Endothelial cell of umbilical vein (primary cell): ENCODE data around the gene ACVRL1. TPM values are rescaled to one million over a fixed set of nuclear protein-coding genes. Genes with fewer than 3 reads are reported as not detected.

Experiments
- BruUV-seq: library from RNA; stranded (reverse); fragments of 400-500 nt; replicated peaks from 2 replicates; lab custom pipeline; 2021; lab: Mats Ljungman, UMichigan
- CTCF ChIA-PET: fragments of 300-600, 350-600 bp; sonication (Branson Sonifier 250); formaldehyde crosslinking; loops from one replicate; lab custom pipeline; 2021; ENCODE audit warnings: antibody characterized with exemption, inconsistent platforms; lab: Charles Lee
- POLR2A ChIA-PET: fragments of 300-600, 350-600 bp; sonication (Branson Sonifier 250); formaldehyde crosslinking; loops from one replicate; lab custom pipeline; 2021; ENCODE audit warnings: antibody characterized with exemption, inconsistent platforms; lab: Charles Lee
- DNase-seq: peaks from one replicate; pipeline ENCODE4 v3.0.0-alpha.2; 2011; ENCODE audit warnings: low read depth, low spot score
- FAIRE-seq: peaks from 2 replicates; lab custom pipeline; 2011; peaks lifted over from hg19 to GRCh38; lab: Jason Lieb, UNC
- H2AFZ ChIP-seq: 2 replicates; pipeline ENCODE4 v1.6.0; 2012; ENCODE audit warnings: low read depth, low read length, control low read depth, inconsistent platforms
- H3K27ac ChIP-seq: 2 replicates; pipeline ENCODE4 v1.5.1; 2011; ENCODE audit warnings: low read depth, mild to moderate bottlenecking, control low read depth, low read length, moderate library complexity; ENCODE audit not compliant: insufficient read depth
- H3K27me3 ChIP-seq, 2 experiments: 2 replicates each; pipeline versions ENCODE4 v1.6.0 to v1.6.1; 2011; ENCODE audit warnings: low read length in 2 of 2, mixed read lengths in 1 of 2; ENCODE audit not compliant: control insufficient read depth in 2 of 2, insufficient read depth in 2 of 2
- H3K36me3 ChIP-seq, 2 experiments: 2 replicates in 1 of 2; 3 replicates in 1 of 2; pipeline ENCODE4 v1.5.1; 2011; ENCODE audit warnings: low read length in 2 of 2, mild to moderate bottlenecking in 1 of 2, moderate library complexity in 1 of 2; ENCODE audit not compliant: control insufficient read depth in 2 of 2, insufficient read depth in 2 of 2; ENCODE audit errors: extremely low read depth in 1 of 2
- H3K4me1 ChIP-seq: 3 replicates; pipeline ENCODE4 v1.5.1; 2011; ENCODE audit warnings: mild to moderate bottlenecking, low read length; ENCODE audit not compliant: control insufficient read depth, insufficient read depth; ENCODE audit errors: extremely low read depth
- H3K4me2 ChIP-seq: 2 replicates; pipeline ENCODE4 v1.6.1; 2011; ENCODE audit warnings: low read length, control low read depth, mixed read lengths; ENCODE audit not compliant: insufficient read depth
- H3K4me3 ChIP-seq, 3 experiments: fragments of 200-600 bp in 1 of 3; sonication (generic), shearing (Covaris generic) in 1 of 3; replicated peaks in 1 of 3; 2 replicates each; pipeline ENCODE4 v1.5.1; 2011 to 2016; ENCODE audit warnings: control low read depth in 3 of 3, low read length in 3 of 3, mild to moderate bottlenecking in 2 of 3, inconsistent platforms in 1 of 3, low read depth in 1 of 3, moderate library complexity in 1 of 3; ENCODE audit not compliant: insufficient read depth in 1 of 3
- H3K79me2 ChIP-seq: 2 replicates; pipeline ENCODE4 v1.6.0; 2012; ENCODE audit warnings: low read length, inconsistent platforms; ENCODE audit not compliant: control insufficient read depth, insufficient read depth
- H3K9ac ChIP-seq: replicated peaks from 2 replicates; pipeline ENCODE3; 2011; ENCODE audit warnings: low read length, control low read depth; ENCODE audit not compliant: insufficient read depth; ENCODE audit errors: extremely low read depth
- H3K9me1 ChIP-seq: replicated peaks from 3 replicates; pipeline ENCODE4 v1.6.0; 2011; ENCODE audit warnings: mild to moderate bottlenecking, low read length; ENCODE audit not compliant: control insufficient read depth, insufficient read depth; ENCODE audit errors: extremely low read depth
- H3K9me3 ChIP-seq: replicated peaks from 2 replicates; pipeline ENCODE4 v1.5.1; 2012; ENCODE audit warnings: low read length, inconsistent platforms; ENCODE audit not compliant: control insufficient read depth, insufficient read depth
- H4K20me1 ChIP-seq: replicated peaks from 2 replicates; pipeline ENCODE3; 2011; ENCODE audit warnings: mild to moderate bottlenecking, low read length; ENCODE audit not compliant: control insufficient read depth, insufficient read depth; ENCODE audit errors: extremely low read depth
- CTCF ChIP-seq, 2 donors: IDR thresholded peaks; 1 replicate in 1 of 2; 2 replicates in 1 of 2; pipeline ENCODE4 v1.5.1; 2011; ENCODE audit warnings: low read length in 2 of 2, mild to moderate bottlenecking in 2 of 2, moderate library complexity in 2 of 2, control low read depth in 1 of 2, inconsistent platforms in 1 of 2, low read depth in 1 of 2; ENCODE audit not compliant: insufficient read depth in 1 of 2; ENCODE audit errors: extremely low read depth in 1 of 2
- EZH2 ChIP-seq: IDR thresholded peaks from 2 replicates; pipeline ENCODE4 v1.6.1; 2012; ENCODE audit warnings: borderline replicate concordance, low read depth, mild to moderate bottlenecking, moderate library complexity, low read length, inconsistent platforms; ENCODE audit not compliant: severe bottlenecking
- FOS ChIP-seq: IDR thresholded peaks from 2 replicates; pipeline ENCODE4 v1.6.1; 2011; ENCODE audit warnings: mild to moderate bottlenecking, low read length, moderate library complexity, borderline replicate concordance; ENCODE audit not compliant: insufficient read depth
- GATA2 ChIP-seq: IDR thresholded peaks from 2 replicates; pipeline ENCODE4 v1.7.0; 2011; ENCODE audit warnings: low read depth, mild to moderate bottlenecking, moderate library complexity, mixed read lengths, low read length; ENCODE audit not compliant: insufficient read length, insufficient read depth
- JUN ChIP-seq: IDR thresholded peaks from 2 replicates; pipeline ENCODE4 v1.6.1; 2011; ENCODE audit warnings: borderline replicate concordance, low read depth; ENCODE audit not compliant: insufficient read length, insufficient read depth
- MAX ChIP-seq: IDR thresholded peaks from 2 replicates; pipeline ENCODE4 v1.6.1; 2011; ENCODE audit not compliant: insufficient read depth, insufficient read length
- MYC ChIP-seq: IDR thresholded peaks from one replicate; pipeline ENCODE4 v1.6.1; 2011; ENCODE audit warnings: mild to moderate bottlenecking, low read depth, low read length
- POLR2A ChIP-seq: IDR thresholded peaks from 2 replicates; pipeline ENCODE4 v1.6.1; 2012; ENCODE audit warnings: low read depth, mild to moderate bottlenecking, control low read depth, low read length
- POLR2AphosphoS5 ChIP-seq: IDR thresholded peaks from 2 replicates; pipeline ENCODE4 v1.6.1; 2012; ENCODE audit warnings: low read depth, mild to moderate bottlenecking, control low read depth, low read length, moderate library complexity; ENCODE audit not compliant: insufficient read depth
- dilution Hi-C: fragments of 300-500 bp; cut with MboI; formaldehyde crosslinking; loops from one replicate; pipeline ENCODE4 v1.15.0; 2019; ENCODE audit warnings: low sequenced_read_pairs; ENCODE audit not compliant: extremely low pct_ligation_motif_present
- intact Hi-C: fragments of 100-400 bp; cut with micrococcal nuclease; formaldehyde crosslinking; loops from one replicate; pipeline ENCODE4 v1.10.0; 2022
- polyA plus RNA-seq, 4 experiments: library from polyadenylated mRNA; depleted of rRNA in 3 of 4; stranded (reverse) in 3 of 4; unstranded in 1 of 4; fragments of >200 nt; gene quantifications; 2 replicates each; pipeline versions ENCODE4 v1.2.1 to v1.2.3, GENCODE V29; 2011 to 2012; ENCODE audit warnings: missing spikeins in 1 of 4
- total RNA-seq: library from RNA; stranded (reverse); gene quantifications from 2 replicates; pipeline ENCODE4 v1.2.3, GENCODE V29; 2021

ACVRL1 gene
- total and polyA plus RNA-seq, 2 donors (not counting 3 experiments of a cell fraction or from before 2014, with no cell fraction given): 355 to 404 TPM

DNA sequence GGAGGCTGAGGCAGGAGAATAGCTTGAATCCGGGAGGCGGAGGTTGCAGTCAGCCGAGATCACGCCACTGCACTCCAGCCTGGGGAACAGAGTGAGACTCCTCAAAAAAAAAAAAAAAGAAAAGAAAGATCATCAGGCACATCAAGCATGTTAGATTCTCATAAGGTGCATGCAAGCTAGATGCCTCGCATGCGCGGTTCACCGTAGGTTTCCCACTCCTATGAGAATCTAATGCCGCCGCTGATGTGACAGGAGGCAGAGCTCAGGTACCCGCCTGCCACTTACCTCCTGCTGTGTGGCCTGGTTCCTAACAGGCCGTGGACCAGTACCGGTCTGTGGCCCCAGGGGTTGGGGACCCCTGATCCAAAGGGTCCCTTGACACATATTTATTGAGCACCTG is 51.2 kb downstream of the ACVRL1 start:
- intact Hi-C loops: no loop called here
- ChIA-PET CTCF (interaction anchor here (0.8 to 1.6 kb wide), 2 partner anchors 12 to 35 kb away, joined by 3 to 5 read pairs; no protein-coding TSS in a partner anchor), POLR2A (interaction anchor here (1.5 kb wide), 1 partner anchor 48 kb away, joined by 3 read pairs; the partner anchor contains the start of gene TAMALIN)
- TF ChIP-seq POLR2A (no peak), JUN (no peak), GATA2 (no peak), MAX (no peak), CTCF (IDR thresholded peaks at IDR 0.05; ENCODE audit: extremely low read depth in 1 of 2, insufficient read depth in 1 of 2, low read depth in 1 of 2, low read length in 2 of 2) (no peak), FOS (no peak), POLR2AphosphoS5 (no peak), EZH2 (no peak), MYC (no peak)
- dilution Hi-C loops: no loop called here
- H3K79me2 ChIP-seq: peaks cover 99% of the 10 kb centered on the region
- no peak overlapping the region for H3K9ac ChIP-seq
- no peaks in the 10 kb centered on the region for H3K9me1 ChIP-seq
- peaks cover 46% of the 10 kb centered on the region for H3K4me1 ChIP-seq
- H3K9me3 ChIP-seq: no peaks in the 10 kb centered on the region
- DNase-seq (no peak), FAIRE-seq (no peak)
- H3K4me3 ChIP-seq: no peak overlapping the region
- peaks cover 0 to 2% of the 10 kb centered on the region in 2 experiments for H3K36me3 ChIP-seq
- no peaks in the 10 kb centered on the region for H3K27me3 ChIP-seq
- peaks cover 6% of the 10 kb centered on the region for H4K20me1 ChIP-seq
- no peak overlapping the region for H3K4me2 ChIP-seq
- H2AFZ ChIP-seq: no peak overlapping the region
- H3K27ac ChIP-seq: no peak overlapping the region
- no TSS peak for BruUV-seq
